SJSA1 (cell line): ENCODE results near the gene NKX2-3. TPM values are rescaled to one million over a fixed set of nuclear protein-coding genes. Genes with fewer than 3 reads are reported as not detected.
A peak's percentile ranks its signal among the peaks of the same experiment; 100 is the strongest.

ENCODE experiments used
- DNase-seq, 2 experiments: peaks; one replicate each; pipeline ENCODE4 v3.0.0-alpha.2; 2015 to 2020; ENCODE audit warnings: low spot score in 2 of 2, low read depth in 1 of 2
- H3K27ac ChIP-seq: fragments of 250-450 bp; sonication (Bioruptor Pico); 2 replicates; pipeline ENCODE4 v1.5.1; 2020; ENCODE audit warnings: mild to moderate bottlenecking, moderate library complexity
- H3K27me3 ChIP-seq: fragments of 250-450 bp; sonication (Bioruptor Pico); replicated peaks from 2 replicates; pipeline ENCODE4 v1.5.1; 2020; ENCODE audit warnings: mild to moderate bottlenecking, moderate library complexity
- H3K36me3 ChIP-seq: fragments of 250-450 bp; sonication (Bioruptor Pico); 2 replicates; pipeline ENCODE4 v1.5.1; 2020; ENCODE audit warnings: mild to moderate bottlenecking
- H3K4me1 ChIP-seq: fragments of 250-450 bp; sonication (Bioruptor Pico); replicated peaks from 2 replicates; pipeline ENCODE4 v1.6.1; 2021; ENCODE audit warnings: mild to moderate bottlenecking
- H3K4me3 ChIP-seq: fragments of 250-450 bp; sonication (Bioruptor Pico); 2 replicates; pipeline ENCODE4 v1.5.1; 2020; ENCODE audit warnings: mild to moderate bottlenecking
- H3K9me3 ChIP-seq: fragments of 250-450 bp; sonication (Bioruptor Pico); replicated peaks from 2 replicates; pipeline ENCODE4 v1.5.1; 2020; ENCODE audit warnings: mild to moderate bottlenecking
- total RNA-seq: library from RNA; depleted of rRNA; stranded (reverse); fragments of >200 nt; shearing (Covaris generic); gene quantifications from 2 replicates; pipeline ENCODE4 v1.2.3, GENCODE V29; 2014; rRNA removed

The NKX2-3 gene
- total RNA-seq, 1 experiment from 2014 or later: not detected

DNA sequence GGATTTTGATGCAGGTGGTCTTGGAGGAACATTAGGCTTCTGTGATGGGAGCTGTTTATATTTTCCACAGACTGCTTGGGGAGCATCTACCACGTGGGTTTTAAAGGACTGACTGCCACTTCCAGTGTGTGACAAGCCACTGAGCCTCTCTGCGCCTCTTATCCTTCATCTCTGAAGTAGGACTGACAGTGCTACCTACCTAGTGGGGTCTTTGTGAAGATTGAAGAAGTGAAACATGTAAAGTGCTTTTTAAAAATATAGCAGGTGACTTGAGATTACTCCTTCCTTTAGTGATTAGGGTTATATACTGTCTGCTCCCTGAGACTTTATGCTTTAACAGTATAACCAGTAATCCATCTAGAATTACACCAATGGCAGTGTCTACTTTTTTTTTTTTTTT lies 29.9 kb downstream of the NKX2-3 start:
- no peaks in the 10 kb centered on the region for H3K27me3 ChIP-seq
- no peak overlapping the region for H3K4me3 ChIP-seq
- no peaks in the 10 kb centered on the region for H3K9me3 ChIP-seq
- H3K27ac ChIP-seq: no peak overlapping the region
- DNase-seq: no peak
- H3K4me1 ChIP-seq: no peaks in the 10 kb centered on the region
- no peaks in the 10 kb centered on the region for H3K36me3 ChIP-seq

- H3K36me3 ChIP-seq: no peaks in the 10 kb centered on the region
- H3K4me1 ChIP-seq: no peaks in the 10 kb centered on the region
- 0 out of 2 replicates have a peak, but pooled peaks cover 3% of the 10 kb centered on the region for H3K27me3 ChIP-seq
- H3K27ac ChIP-seq: no peak overlapping the region
- H3K9me3 ChIP-seq: no peaks in the 10 kb centered on the region
- DNase-seq: no peak
- H3K4me3 ChIP-seq: no peak overlapping the region
These were observed 31.6 kb downstream of the NKX2-3 start for GRCh38 chr10:99564361-99564760.

- Histone ChIP-seq H3K27ac (no peak overlapping the region), H3K4me1 (no peaks in the 10 kb centered on the region), H3K27me3 (0 out of 2 replicates have a peak, but pooled peaks cover 3% of the 10 kb centered on the region), H3K9me3 (no peaks in the 10 kb centered on the region), H3K36me3 (no peaks in the 10 kb centered on the region), H3K4me3 (no peak overlapping the region)
- no peak for DNase-seq
These were observed 32.4 kb downstream of the NKX2-3 start for GRCh38 chr10:99565166-99565565.

GRCh38 chr10:99569253-99569939 lies 36.7 kb downstream of the NKX2-3 start:
- no peak overlapping the region for H3K27ac ChIP-seq
- H3K36me3 ChIP-seq: no peaks in the 10 kb centered on the region
- no peak for DNase-seq
- H3K9me3 ChIP-seq: no peaks in the 10 kb centered on the region
- no peak overlapping the region for H3K4me3 ChIP-seq
- H3K4me1 ChIP-seq: no peaks in the 10 kb centered on the region
- peaks cover 11% of the 10 kb centered on the region for H3K27me3 ChIP-seq

GRCh38 chr10:99569961-99570360 lies 37.2 kb downstream of the NKX2-3 start:
- H3K36me3 ChIP-seq: no peaks in the 10 kb centered on the region
- peaks cover 11% of the 10 kb centered on the region for H3K27me3 ChIP-seq
- H3K4me1 ChIP-seq: no peaks in the 10 kb centered on the region
- no peak overlapping the region for H3K27ac ChIP-seq
- no peak overlapping the region for H3K4me3 ChIP-seq
- no peaks in the 10 kb centered on the region for H3K9me3 ChIP-seq
- DNase-seq: no peak

GRCh38 chr10:99571816-99572215 lies 39.1 kb downstream of the NKX2-3 start:
- no peaks in the 10 kb centered on the region for H3K4me1 ChIP-seq
- H3K27me3 ChIP-seq: peaks cover 11% of the 10 kb centered on the region
- no peaks in the 10 kb centered on the region for H3K9me3 ChIP-seq
- H3K36me3 ChIP-seq: no peaks in the 10 kb centered on the region
- DNase-seq: no peak
- no peak overlapping the region for H3K4me3 ChIP-seq
- H3K27ac ChIP-seq: no peak overlapping the region

DNA sequence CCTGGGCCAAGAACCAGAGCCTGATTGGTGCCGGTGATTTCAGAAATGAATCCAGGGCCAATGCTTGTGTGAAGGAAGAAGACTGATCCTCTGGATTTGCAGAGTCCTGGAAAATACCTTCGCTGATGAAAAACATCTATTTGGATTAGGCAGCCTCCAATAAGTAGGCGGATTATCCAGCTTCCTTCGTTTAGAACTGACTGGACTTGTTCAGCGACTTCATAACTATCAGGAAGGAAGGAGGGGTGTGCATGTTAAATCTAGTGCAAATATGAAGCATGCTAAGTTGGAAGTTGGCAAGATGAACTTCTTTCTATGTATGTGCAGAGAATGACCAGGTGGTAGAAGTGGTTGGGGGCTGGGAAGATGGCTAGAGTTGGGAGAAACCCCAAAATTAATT lies 41.0 kb downstream of the NKX2-3 start:
- no peak overlapping the region for H3K27ac ChIP-seq
- H3K4me1 ChIP-seq: no peaks in the 10 kb centered on the region
- H3K4me3 ChIP-seq: no peak overlapping the region
- no peak for DNase-seq
- H3K36me3 ChIP-seq: no peaks in the 10 kb centered on the region
- H3K27me3 ChIP-seq: peaks cover 8% of the 10 kb centered on the region
- H3K9me3 ChIP-seq: no peaks in the 10 kb centered on the region

- H3K4me3 ChIP-seq: no peak overlapping the region
- DNase-seq: no peak
- no peaks in the 10 kb centered on the region for H3K4me1 ChIP-seq
- no peaks in the 10 kb centered on the region for H3K36me3 ChIP-seq
- H3K9me3 ChIP-seq: no peaks in the 10 kb centered on the region
- no peaks in the 10 kb centered on the region for H3K27me3 ChIP-seq
- H3K27ac ChIP-seq: no peak overlapping the region
These were observed 47.2 kb downstream of the NKX2-3 start for GRCh38 chr10:99579971-99580370.

DNA sequence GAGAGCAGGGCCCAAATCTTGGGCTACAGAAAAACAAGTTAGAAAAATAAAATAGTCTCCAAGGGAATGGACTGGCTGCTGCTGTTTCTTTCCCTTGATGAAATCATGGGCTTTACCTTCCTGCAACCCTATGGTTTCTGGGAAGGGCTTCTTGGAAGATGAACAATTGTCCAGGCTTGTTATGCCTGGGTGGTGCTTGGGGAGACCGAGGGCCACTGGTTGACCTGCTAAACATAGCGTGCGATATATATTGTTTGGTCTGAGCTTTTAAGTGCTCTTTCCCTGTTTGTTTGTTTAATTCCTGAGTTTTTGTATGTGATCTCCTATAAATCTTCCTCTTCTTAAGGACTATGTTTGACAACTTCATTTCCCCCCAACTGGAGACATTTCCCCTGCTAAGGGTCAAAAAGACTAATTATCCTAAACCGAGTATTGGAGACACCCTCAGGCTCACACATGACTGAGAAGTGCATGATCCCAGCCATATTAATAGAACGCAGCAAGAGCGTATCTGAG lies 49.6 kb downstream of the NKX2-3 start:
- H3K36me3 ChIP-seq: no peaks in the 10 kb centered on the region
- H3K27ac ChIP-seq: no peak overlapping the region
- no peaks in the 10 kb centered on the region for H3K4me1 ChIP-seq
- DNase-seq: peak in 1 of 2 experiments; percentile 6
- no peaks in the 10 kb centered on the region for H3K9me3 ChIP-seq
- no peaks in the 10 kb centered on the region for H3K27me3 ChIP-seq
- H3K4me3 ChIP-seq: no peak overlapping the region

GRCh38 chr10:99583687-99584086 lies 50.9 kb downstream of the NKX2-3 start:
- Histone ChIP-seq H3K27me3 (0 out of 2 replicates have a peak, but pooled peaks cover 3% of the 10 kb centered on the region), H3K9me3 (no peaks in the 10 kb centered on the region), H3K4me3 (no peak overlapping the region), H3K36me3 (no peaks in the 10 kb centered on the region), H3K27ac (no peak overlapping the region), H3K4me1 (no peaks in the 10 kb centered on the region)
- no peak for DNase-seq

Other genes starting within 250 kb of the NKX2-3 start
- gene CNNM1, start 203.6 kb upstream of the NKX2-3 start, total RNA-seq: not detected in 2 replicates
- gene GOT1, start 102.3 kb upstream of the NKX2-3 start, total RNA-seq: 28.3 and 37.1 TPM in 2 replicates
- 16.9 and 20.7 TPM in 2 replicates for gene SLC25A28, start 87.5 kb downstream of the NKX2-3 start, total RNA-seq
- gene ENTPD7, start 126.6 kb downstream of the NKX2-3 start, total RNA-seq: 16.3 and 18.4 TPM in 2 replicates
- gene COX15, start 199.2 kb downstream of the NKX2-3 start, total RNA-seq: 28.4 and 35.0 TPM in 2 replicates
- gene CUTC, start 199.3 kb downstream of the NKX2-3 start, total RNA-seq: 29.5 and 35.0 TPM in 2 replicates
- 0.47 and 1.3 TPM in 2 replicates for gene ABCC2, start 249.7 kb downstream of the NKX2-3 start, total RNA-seq